ES-I3 (cell line): ENCODE measurements around the gene ZNF862.
"Not testable (repeated sequence)": the region's sequence is repeated elsewhere in the genome, so short reads cannot be mapped to it uniquely, and the experiment has no call there.

Source experiments
- H3K36me3 ChIP-seq: 2 replicates; pipeline ENCODE4 v1.6.1; 2013; ENCODE audit warnings: mild to moderate bottlenecking, low read length, control low read depth, moderate library complexity; ENCODE audit not compliant: insufficient read depth
- H3K4me1 ChIP-seq: 2 replicates; pipeline ENCODE4 v1.6.1; 2013; ENCODE audit warnings: mild to moderate bottlenecking, control low read depth, low read length; ENCODE audit not compliant: insufficient read depth
- H3K9ac ChIP-seq: 2 replicates; pipeline ENCODE4 v1.6.1; 2013; ENCODE audit warnings: low read depth, mild to moderate bottlenecking, low read length, moderate library complexity
- H3K9me3 ChIP-seq: 2 replicates; pipeline ENCODE4 v1.6.1; 2013; ENCODE audit warnings: mild to moderate bottlenecking, low read length, moderate library complexity; ENCODE audit not compliant: control insufficient read depth, insufficient read depth

The ZNF862 gene

GRCh38 chr7:149824748-149825566 lies 13.2 kb upstream of the ZNF862 start:
- Histone ChIP-seq H3K36me3 (no peaks in the 10 kb centered on the region), H3K9me3 (peaks cover 5% of the 10 kb centered on the region; the same call in 1 of the 2 replicates), H3K4me1 (no peaks in the 10 kb centered on the region), H3K9ac (no peak overlapping the region)

- peaks cover 5% of the 10 kb centered on the region; the same call in 1 of the 2 replicates for H3K9me3 ChIP-seq
- H3K9ac ChIP-seq, result no peak overlapping the region
- H3K36me3 ChIP-seq, result no peaks in the 10 kb centered on the region
- H3K4me1 ChIP-seq, result no peaks in the 10 kb centered on the region
Observed at GRCh38 chr7:149825567-149826343, 12.4 kb upstream of the ZNF862 start.

GRCh38 chr7:149826344-149827088 lies 11.7 kb upstream of the ZNF862 start:
- H3K9ac ChIP-seq, result no peak overlapping the region
- no peaks in the 10 kb centered on the region for H3K36me3 ChIP-seq
- peaks cover 5% of the 10 kb centered on the region; the same call in 1 of the 2 replicates for H3K9me3 ChIP-seq
- peaks cover under 1% of the 10 kb centered on the region; the same call in 1 of the 2 replicates for H3K4me1 ChIP-seq

GRCh38 chr7:149827089-149827981 lies 10.8 kb upstream of the ZNF862 start:
- Histone ChIP-seq H3K9me3 (peaks cover 5% of the 10 kb centered on the region; the same call in 1 of the 2 replicates), H3K36me3 (no peaks in the 10 kb centered on the region), H3K9ac (no peak overlapping the region), H3K4me1 (peaks cover 3% of the 10 kb centered on the region; the same call in 1 of the 2 replicates)

- Histone ChIP-seq H3K9me3 (no peaks in the 10 kb centered on the region; the same call in 1 of the 2 replicates), H3K9ac (no peak overlapping the region), H3K36me3 (no peaks in the 10 kb centered on the region), H3K4me1 (peaks cover 3% of the 10 kb centered on the region; the same call in 1 of the 2 replicates)
Observed at GRCh38 chr7:149828357-149829309, 9.5 kb upstream of the ZNF862 start.

GRCh38 chr7:149830527-149830926 lies 7.6 kb upstream of the ZNF862 start:
- not testable (repeated sequence) for H3K4me1 ChIP-seq, H3K9me3 ChIP-seq, H3K36me3 ChIP-seq, H3K9ac ChIP-seq

- H3K9ac ChIP-seq, result no peak overlapping the region
Observed at GRCh38 chr7:149830997-149831740, 7.0 kb upstream of the ZNF862 start.

GRCh38 chr7:149831741-149832219 lies 6.4 kb upstream of the ZNF862 start:
- H3K4me1 ChIP-seq, result peaks cover 3% of the 10 kb centered on the region; the same call in 1 of the 2 replicates
- no peak overlapping the region for H3K9ac ChIP-seq
- no peaks in the 10 kb centered on the region for H3K36me3 ChIP-seq
- H3K9me3 ChIP-seq, result peaks cover 2% of the 10 kb centered on the region; the same call in 1 of the 2 replicates

More at GRCh38 chr7:149830997-149831740, 7.0 kb upstream of the ZNF862 start:
- Histone ChIP-seq H3K36me3 (no peaks in the 10 kb centered on the region), H3K9me3 (peaks cover 2% of the 10 kb centered on the region; the same call in 1 of the 2 replicates), H3K4me1 (peaks cover 3% of the 10 kb centered on the region; the same call in 1 of the 2 replicates)

- Histone ChIP-seq H3K4me1 (peaks cover 3% of the 10 kb centered on the region; the same call in 1 of the 2 replicates), H3K9me3 (peaks cover 2% of the 10 kb centered on the region; the same call in 1 of the 2 replicates), H3K9ac (no peak overlapping the region), H3K36me3 (no peaks in the 10 kb centered on the region)
Observed at GRCh38 chr7:149832332-149833041, 5.7 kb upstream of the ZNF862 start.

- Histone ChIP-seq H3K36me3 (no peaks in the 10 kb centered on the region), H3K9ac (no peak overlapping the region), H3K4me1 (peaks cover 3% of the 10 kb centered on the region; the same call in 1 of the 2 replicates), H3K9me3 (peaks cover 2% of the 10 kb centered on the region; the same call in 1 of the 2 replicates)
Observed at GRCh38 chr7:149833495-149834130, 4.6 kb upstream of the ZNF862 start.

GRCh38 chr7:149834601-149835000 lies 3.6 kb upstream of the ZNF862 start:
- peaks cover 2% of the 10 kb centered on the region; the same call in 1 of the 2 replicates for H3K9me3 ChIP-seq
- H3K9ac ChIP-seq, result no peak overlapping the region
- H3K36me3 ChIP-seq, result no peaks in the 10 kb centered on the region
- H3K4me1 ChIP-seq, result peaks cover 3% of the 10 kb centered on the region; the same call in 1 of the 2 replicates
